ENCODE measurements around the gene LINS1.

The LINS1 gene

DNA sequence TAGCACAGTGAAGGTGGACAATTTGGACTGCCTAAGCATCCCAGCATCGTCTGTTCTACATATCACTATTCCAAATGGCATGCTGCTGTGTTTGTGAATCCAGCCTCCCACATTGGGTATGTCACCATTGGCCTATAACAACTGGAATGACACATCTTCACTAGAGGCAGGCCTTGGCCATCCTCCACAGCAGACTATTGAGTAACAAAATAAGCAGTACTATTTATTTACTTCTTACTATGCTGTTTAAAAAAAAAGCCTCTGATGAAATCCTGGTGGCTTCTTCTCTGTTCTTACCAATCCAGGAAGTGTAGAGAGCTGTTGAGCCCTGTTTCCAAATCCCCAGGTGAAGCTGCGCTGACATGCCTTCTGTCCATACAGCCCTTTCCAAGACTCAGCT is 42.7 kb downstream of the LINS1 start:
- WGBS (ENCODE audit: insufficient coverage, insufficient read length) = no CpG with 5 or more reads among the region's 2 CpGs
- H3K9me3 ChIP-seq (ENCODE audit: control insufficient read depth, insufficient read depth, low read length) = peaks cover 3% of the 10 kb centered on the region; the same call in 1 of the 2 replicates
- H3K4me1 ChIP-seq (ENCODE audit: control insufficient read depth, insufficient read depth, low read length) = no peaks in the 10 kb centered on the region
- no peak overlapping the region for H3K27ac ChIP-seq (ENCODE audit: low read length)
- no peaks in the 10 kb centered on the region for H3K27me3 ChIP-seq (ENCODE audit: control insufficient read depth, insufficient read depth, low read length)
- H3K36me3 ChIP-seq (ENCODE audit: control insufficient read depth, insufficient read depth, low read length) = no peaks in the 10 kb centered on the region
- H3K4me3 ChIP-seq (ENCODE audit: low read length) = no peak overlapping the region
- no peak for DNase-seq (ENCODE audit: low read depth, low spot score)

DNA sequence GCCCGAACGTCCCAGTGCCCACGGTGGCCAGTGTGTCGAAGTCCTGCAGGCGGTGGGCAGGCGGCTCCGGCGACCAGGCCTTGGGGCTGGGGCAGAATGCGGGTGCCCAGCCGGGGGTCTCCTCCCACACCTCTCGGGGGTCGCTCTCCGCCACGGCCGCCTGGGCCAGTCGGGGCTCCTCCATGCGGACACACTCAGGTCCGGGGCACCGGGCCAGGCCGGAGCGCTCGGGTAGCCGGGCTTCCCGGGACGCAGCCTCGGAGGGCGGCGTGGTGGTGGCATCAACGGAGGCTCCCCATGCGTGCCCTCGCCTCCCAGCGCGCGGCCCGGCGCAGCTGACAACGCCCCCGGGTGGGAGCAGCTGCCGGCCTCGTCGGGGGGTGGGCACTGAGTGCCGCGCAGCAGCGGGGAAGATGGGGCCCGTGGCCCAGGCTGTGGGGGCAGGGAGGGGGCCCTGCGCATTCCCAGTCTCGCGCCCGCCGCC is 43.2 kb downstream of the LINS1 start:
- Histone ChIP-seq H3K27ac (ENCODE audit: low read length) (no peak overlapping the region), H3K9me3 (ENCODE audit: control insufficient read depth, insufficient read depth, low read length) (peaks cover 3% of the 10 kb centered on the region; the same call in 1 of the 2 replicates), H3K4me3 (ENCODE audit: low read length) (no peak overlapping the region), H3K36me3 (ENCODE audit: control insufficient read depth, insufficient read depth, low read length) (no peaks in the 10 kb centered on the region), H3K4me1 (ENCODE audit: control insufficient read depth, insufficient read depth, low read length) (no peaks in the 10 kb centered on the region), H3K27me3 (ENCODE audit: control insufficient read depth, insufficient read depth, low read length) (no peaks in the 10 kb centered on the region)
- DNase-seq (ENCODE audit: low read depth, low spot score) = no peak
- WGBS (ENCODE audit: insufficient coverage, insufficient read length) = no CpG with 5 or more reads among the region's 50 CpGs

DNA sequence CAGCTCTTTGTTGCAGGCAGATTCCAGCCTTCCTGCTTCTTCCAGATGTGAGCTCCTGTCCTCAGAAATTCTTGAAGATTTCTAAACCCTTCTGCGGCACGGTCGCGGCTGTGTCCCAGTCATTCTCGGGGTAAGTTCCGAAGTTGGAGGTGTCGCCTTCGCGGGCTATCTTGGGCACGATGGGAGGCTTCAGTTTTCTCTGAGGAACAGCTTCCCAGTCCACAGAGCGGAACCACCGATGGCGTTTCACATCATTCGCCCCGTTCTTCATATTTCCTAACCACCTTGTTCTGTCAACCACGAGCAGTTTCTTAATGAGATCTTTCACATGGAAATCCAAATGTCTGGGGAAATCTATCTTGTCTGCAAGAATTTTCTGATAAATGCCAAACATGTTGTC is 48.5 kb downstream of the LINS1 start:
- DNase-seq (ENCODE audit: low read depth, low spot score) = no peak
- no peak overlapping the region for H3K27ac ChIP-seq (ENCODE audit: low read length)
- H3K4me3 ChIP-seq (ENCODE audit: low read length) = no peak overlapping the region
- H3K4me1 ChIP-seq (ENCODE audit: control insufficient read depth, insufficient read depth, low read length) = no peaks in the 10 kb centered on the region
- no CpG with 5 or more reads among the region's 16 CpGs for WGBS (ENCODE audit: insufficient coverage, insufficient read length)
- H3K9me3 ChIP-seq (ENCODE audit: control insufficient read depth, insufficient read depth, low read length) = peaks cover 3% of the 10 kb centered on the region; the same call in 1 of the 2 replicates
- no peaks in the 10 kb centered on the region for H3K36me3 ChIP-seq (ENCODE audit: control insufficient read depth, insufficient read depth, low read length)
- no peaks in the 10 kb centered on the region for H3K27me3 ChIP-seq (ENCODE audit: control insufficient read depth, insufficient read depth, low read length)

DNA sequence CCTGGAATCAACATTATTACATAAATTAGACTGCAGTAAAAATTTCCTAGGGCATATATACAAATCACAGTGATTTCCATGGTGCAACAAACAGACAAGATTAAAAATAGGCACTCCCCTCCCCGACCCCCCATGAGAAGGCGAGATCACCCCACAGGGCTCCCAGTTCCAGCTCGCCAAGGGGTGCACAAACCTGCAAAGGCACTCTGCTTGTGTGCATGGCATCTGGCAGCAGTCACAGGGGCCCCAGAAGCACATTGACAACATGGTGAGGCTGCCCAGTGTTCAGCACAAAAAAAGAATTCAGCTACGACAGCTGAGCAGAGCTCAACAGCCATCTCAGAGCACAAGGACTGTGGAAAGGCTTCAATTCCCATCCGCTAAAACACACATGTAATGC is 54.0 kb downstream of the LINS1 start:
- Histone ChIP-seq H3K4me1 (ENCODE audit: control insufficient read depth, insufficient read depth, low read length) (no peaks in the 10 kb centered on the region), H3K9me3 (ENCODE audit: control insufficient read depth, insufficient read depth, low read length) (no peaks in the 10 kb centered on the region; the same call in 1 of the 2 replicates), H3K27ac (ENCODE audit: low read length) (no peak overlapping the region), H3K27me3 (ENCODE audit: control insufficient read depth, insufficient read depth, low read length) (no peaks in the 10 kb centered on the region), H3K4me3 (ENCODE audit: low read length) (no peak overlapping the region), H3K36me3 (ENCODE audit: control insufficient read depth, insufficient read depth, low read length) (no peaks in the 10 kb centered on the region)
- DNase-seq (ENCODE audit: low read depth, low spot score) = no peak
- no CpG with 5 or more reads among the region's 5 CpGs for WGBS (ENCODE audit: insufficient coverage, insufficient read length)

DNA sequence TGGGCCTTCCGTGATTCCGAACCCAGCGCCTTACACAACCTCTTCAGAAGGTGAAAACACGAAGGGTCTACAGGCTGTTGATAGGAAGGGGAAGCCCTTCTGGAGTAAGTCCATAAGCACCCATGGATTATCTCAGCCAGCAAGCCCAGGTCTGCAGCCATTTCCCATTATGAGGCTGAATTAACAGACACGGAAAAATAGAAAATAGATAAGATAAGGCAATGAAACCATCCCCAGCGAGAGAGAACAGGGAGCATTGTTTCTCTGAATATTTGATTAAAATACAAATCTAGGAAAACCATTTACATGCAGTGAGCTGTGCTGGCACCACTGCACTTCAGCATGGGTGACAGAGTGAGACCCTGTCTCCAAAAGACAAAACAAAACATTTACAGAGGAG is 57.0 kb downstream of the LINS1 start:
- Histone ChIP-seq H3K27me3 (ENCODE audit: control insufficient read depth, insufficient read depth, low read length) (no peaks in the 10 kb centered on the region), H3K36me3 (ENCODE audit: control insufficient read depth, insufficient read depth, low read length) (no peaks in the 10 kb centered on the region), H3K27ac (ENCODE audit: low read length) (no peak overlapping the region), H3K4me3 (ENCODE audit: low read length) (no peak overlapping the region), H3K4me1 (ENCODE audit: control insufficient read depth, insufficient read depth, low read length) (no peaks in the 10 kb centered on the region), H3K9me3 (ENCODE audit: control insufficient read depth, insufficient read depth, low read length) (no peaks in the 10 kb centered on the region)
- DNase-seq (ENCODE audit: low read depth, low spot score) = no peak
- WGBS (ENCODE audit: insufficient coverage, insufficient read length) = no CpG with 5 or more reads among the region's 6 CpGs

DNA sequence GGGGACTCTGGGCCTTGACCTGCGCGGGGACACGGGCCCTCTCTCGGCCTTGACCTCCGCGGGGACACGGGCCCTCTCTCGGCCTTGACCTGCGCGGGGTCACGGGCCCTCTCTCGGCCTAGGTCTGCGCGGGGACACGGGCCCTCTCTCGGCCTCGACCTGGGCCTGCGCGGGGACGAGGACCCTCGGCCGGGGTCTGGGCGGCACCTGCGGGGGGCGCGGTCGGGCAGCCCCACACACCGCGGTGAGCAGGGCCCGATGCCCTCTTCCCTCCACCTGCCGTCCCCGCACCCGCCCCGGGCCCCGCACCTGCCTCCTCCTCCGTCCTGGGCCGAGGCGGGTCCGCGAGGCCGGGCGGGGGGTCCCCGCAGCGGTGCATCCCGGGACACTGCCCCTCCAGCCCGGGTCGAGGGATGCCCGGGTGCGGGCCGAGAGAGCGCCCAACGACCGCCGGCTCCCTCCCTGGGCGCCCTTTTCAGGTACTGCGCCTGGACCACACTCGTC is 57.6 kb downstream of the LINS1 start:
- WGBS (ENCODE audit: insufficient coverage, insufficient read length) = no CpG with 5 or more reads among the region's 57 CpGs
- DNase-seq (ENCODE audit: low read depth, low spot score) = no peak

DNA sequence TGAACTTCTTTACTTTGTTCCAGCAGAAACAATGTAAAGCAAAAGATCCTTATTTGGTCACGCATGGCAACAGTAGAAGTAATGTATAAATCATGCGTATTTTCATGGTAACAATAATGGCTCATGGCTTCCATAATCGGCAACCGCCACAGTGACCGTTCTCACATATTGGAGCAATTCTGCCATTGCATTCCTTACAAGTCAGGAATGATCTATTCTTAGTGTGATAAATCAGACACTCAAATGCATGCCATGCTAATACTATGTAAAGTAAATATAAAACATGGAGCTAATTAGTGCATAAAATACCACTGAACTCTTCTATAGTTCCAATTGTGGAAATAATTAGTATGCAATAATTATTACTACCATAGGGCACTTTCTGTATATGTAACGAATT is 59.7 kb downstream of the LINS1 start:
- H3K27me3 ChIP-seq (ENCODE audit: control insufficient read depth, insufficient read depth, low read length) = no peaks in the 10 kb centered on the region
- peaks cover 1% of the 10 kb centered on the region; the same call in 1 of the 2 replicates for H3K9me3 ChIP-seq (ENCODE audit: control insufficient read depth, insufficient read depth, low read length)
- H3K4me1 ChIP-seq (ENCODE audit: control insufficient read depth, insufficient read depth, low read length) = no peaks in the 10 kb centered on the region
- WGBS (ENCODE audit: insufficient coverage, insufficient read length) = no CpG with 5 or more reads among the region's 6 CpGs
- H3K36me3 ChIP-seq (ENCODE audit: control insufficient read depth, insufficient read depth, low read length) = no peaks in the 10 kb centered on the region
- no peak overlapping the region for H3K27ac ChIP-seq (ENCODE audit: low read length)
- no peak overlapping the region for H3K4me3 ChIP-seq (ENCODE audit: low read length)
- DNase-seq (ENCODE audit: low read depth, low spot score) = no peak

More for the DNA sequence above, 57.6 kb downstream of the LINS1 start:
- H3K4me1 ChIP-seq (ENCODE audit: control insufficient read depth, insufficient read depth, low read length) = no peaks in the 10 kb centered on the region
- no peaks in the 10 kb centered on the region for H3K27me3 ChIP-seq (ENCODE audit: control insufficient read depth, insufficient read depth, low read length)
- no peaks in the 10 kb centered on the region for H3K9me3 ChIP-seq (ENCODE audit: control insufficient read depth, insufficient read depth, low read length)
- H3K4me3 ChIP-seq (ENCODE audit: low read length) = no peak overlapping the region
- no peak overlapping the region for H3K27ac ChIP-seq (ENCODE audit: low read length)
- H3K36me3 ChIP-seq (ENCODE audit: control insufficient read depth, insufficient read depth, low read length) = no peaks in the 10 kb centered on the region

DNA sequence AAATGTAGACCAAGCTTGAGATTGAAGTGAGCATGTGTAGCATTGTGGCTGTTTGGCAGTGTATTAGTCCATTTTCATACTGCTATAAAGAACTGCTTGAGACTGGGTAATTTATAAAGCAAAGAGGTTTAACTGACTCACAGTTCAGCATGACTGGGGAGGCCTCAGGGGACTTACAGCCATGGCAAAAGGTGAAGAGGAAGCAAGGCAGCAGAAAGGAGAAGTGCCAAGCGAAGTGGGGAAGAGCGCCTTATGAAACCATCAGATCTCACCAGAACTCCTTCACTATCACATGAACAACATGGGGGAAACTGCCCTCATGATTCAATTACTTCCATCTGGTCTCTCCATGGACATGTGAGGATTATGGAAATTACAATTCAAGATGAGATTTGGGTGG is 64.7 kb downstream of the LINS1 start:
- no peaks in the 10 kb centered on the region for H3K27me3 ChIP-seq (ENCODE audit: control insufficient read depth, insufficient read depth, low read length)
- no CpG with 5 or more reads among the region's 2 CpGs for WGBS (ENCODE audit: insufficient coverage, insufficient read length)
- no peaks in the 10 kb centered on the region for H3K36me3 ChIP-seq (ENCODE audit: control insufficient read depth, insufficient read depth, low read length)
- no peak overlapping the region for H3K4me3 ChIP-seq (ENCODE audit: low read length)
- DNase-seq (ENCODE audit: low read depth, low spot score) = no peak
- H3K27ac ChIP-seq (ENCODE audit: low read length) = no peak overlapping the region
- H3K4me1 ChIP-seq (ENCODE audit: control insufficient read depth, insufficient read depth, low read length) = no peaks in the 10 kb centered on the region
- H3K9me3 ChIP-seq (ENCODE audit: control insufficient read depth, insufficient read depth, low read length) = peaks cover 1% of the 10 kb centered on the region

DNA sequence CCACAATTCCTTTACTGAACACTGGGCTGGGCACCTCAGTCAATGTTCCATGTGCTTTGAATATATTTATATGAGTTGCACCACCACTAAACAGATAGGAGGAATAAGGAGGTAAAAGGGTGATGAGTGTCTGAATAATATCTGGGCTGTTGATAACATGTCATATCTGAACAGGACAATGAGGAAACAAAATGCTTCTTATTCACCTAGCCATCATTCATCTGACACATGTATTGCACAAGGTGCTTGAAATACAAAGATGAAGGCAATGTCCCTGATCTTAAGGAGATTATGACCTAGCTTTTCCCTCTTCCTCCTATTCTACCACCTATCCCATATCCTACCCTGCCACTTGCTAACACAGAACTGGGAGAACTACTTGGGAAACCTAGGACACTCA is 65.3 kb downstream of the LINS1 start:
- no peaks in the 10 kb centered on the region for H3K36me3 ChIP-seq (ENCODE audit: control insufficient read depth, insufficient read depth, low read length)
- DNase-seq (ENCODE audit: low read depth, low spot score) = no peak
- H3K4me3 ChIP-seq (ENCODE audit: low read length) = no peak overlapping the region
- no peaks in the 10 kb centered on the region for H3K4me1 ChIP-seq (ENCODE audit: control insufficient read depth, insufficient read depth, low read length)
- H3K27ac ChIP-seq (ENCODE audit: low read length) = no peak overlapping the region
- peaks cover 1% of the 10 kb centered on the region for H3K9me3 ChIP-seq (ENCODE audit: control insufficient read depth, insufficient read depth, low read length)
- H3K27me3 ChIP-seq (ENCODE audit: control insufficient read depth, insufficient read depth, low read length) = no peaks in the 10 kb centered on the region

DNA sequence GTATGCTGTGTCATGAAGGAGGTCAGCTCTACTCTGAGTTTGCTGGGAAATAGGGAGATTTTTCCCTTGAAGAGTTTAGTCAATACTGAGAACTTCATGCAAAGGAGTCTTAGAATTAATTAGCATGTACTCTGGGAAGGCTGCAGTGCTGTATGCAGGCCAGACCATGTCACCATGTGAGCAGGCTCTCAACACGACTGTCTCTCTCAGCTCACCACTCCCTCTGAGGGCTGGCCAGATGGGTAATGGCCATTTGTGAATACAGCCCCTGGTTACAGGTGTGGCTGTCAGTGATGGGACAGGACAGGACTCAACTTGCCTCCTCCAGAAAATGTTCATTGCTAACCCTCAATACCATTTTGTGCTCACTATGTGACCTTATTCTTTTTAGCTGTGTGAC is 68.1 kb downstream of the LINS1 start:
- no CpG with 5 or more reads among the region's 1 CpG for WGBS (ENCODE audit: insufficient coverage, insufficient read length)
- H3K4me3 ChIP-seq (ENCODE audit: low read length) = no peak overlapping the region
- no peaks in the 10 kb centered on the region for H3K4me1 ChIP-seq (ENCODE audit: control insufficient read depth, insufficient read depth, low read length)
- no peak overlapping the region for H3K27ac ChIP-seq (ENCODE audit: low read length)
- H3K36me3 ChIP-seq (ENCODE audit: control insufficient read depth, insufficient read depth, low read length) = no peaks in the 10 kb centered on the region
- H3K27me3 ChIP-seq (ENCODE audit: control insufficient read depth, insufficient read depth, low read length) = no peaks in the 10 kb centered on the region
- H3K9me3 ChIP-seq (ENCODE audit: control insufficient read depth, insufficient read depth, low read length) = peaks cover 1% of the 10 kb centered on the region
- no peak for DNase-seq (ENCODE audit: low read depth, low spot score)

DNA sequence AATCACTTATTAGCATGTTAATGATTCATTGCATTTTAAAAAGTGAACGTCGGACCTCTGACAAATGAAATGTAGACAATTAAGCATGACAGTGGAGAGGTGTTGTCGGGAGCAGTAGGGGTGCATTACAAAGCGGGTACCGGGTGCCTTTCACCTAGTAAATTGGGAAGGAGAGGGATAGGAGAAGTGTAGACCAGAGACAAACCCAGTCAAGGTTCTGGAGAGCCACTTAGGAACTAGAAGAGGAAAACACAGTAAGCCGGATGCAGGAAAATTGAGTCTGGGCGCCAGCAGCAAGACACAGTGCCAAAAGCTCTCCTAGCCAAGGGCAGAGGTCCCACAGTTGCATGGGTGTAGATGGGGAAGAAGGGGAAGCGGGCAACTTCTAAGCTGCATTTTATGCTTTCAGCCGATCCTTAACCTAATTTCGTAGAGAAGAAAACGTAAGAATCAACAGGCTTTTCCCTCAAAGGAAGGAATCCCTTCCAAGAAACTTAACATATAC is 70.1 kb downstream of the LINS1 start:
- no CpG with 5 or more reads among the region's 11 CpGs for WGBS (ENCODE audit: insufficient coverage, insufficient read length)

More for the DNA sequence above, 70.1 kb downstream of the LINS1 start:
- DNase-seq (ENCODE audit: low read depth, low spot score) = no peak
- Histone ChIP-seq H3K4me3 (ENCODE audit: low read length) (no peak overlapping the region), H3K9me3 (ENCODE audit: control insufficient read depth, insufficient read depth, low read length) (no peaks in the 10 kb centered on the region; the same call in 1 of the 2 replicates), H3K4me1 (ENCODE audit: control insufficient read depth, insufficient read depth, low read length) (no peaks in the 10 kb centered on the region), H3K27me3 (ENCODE audit: control insufficient read depth, insufficient read depth, low read length) (no peaks in the 10 kb centered on the region), H3K36me3 (ENCODE audit: control insufficient read depth, insufficient read depth, low read length) (no peaks in the 10 kb centered on the region), H3K27ac (ENCODE audit: low read length) (no peak overlapping the region)
